ENCODE results near the gene UMAD1. TPM values are rescaled to one million over a fixed set of nuclear protein-coding genes. Genes with fewer than 3 reads are reported as not detected.

Gene UMAD1
- total and polyA plus RNA-seq, 2 of the 4 experiments (the other 2 are of a cell fraction), result 5.2 to 8.4 TPM

DNA sequence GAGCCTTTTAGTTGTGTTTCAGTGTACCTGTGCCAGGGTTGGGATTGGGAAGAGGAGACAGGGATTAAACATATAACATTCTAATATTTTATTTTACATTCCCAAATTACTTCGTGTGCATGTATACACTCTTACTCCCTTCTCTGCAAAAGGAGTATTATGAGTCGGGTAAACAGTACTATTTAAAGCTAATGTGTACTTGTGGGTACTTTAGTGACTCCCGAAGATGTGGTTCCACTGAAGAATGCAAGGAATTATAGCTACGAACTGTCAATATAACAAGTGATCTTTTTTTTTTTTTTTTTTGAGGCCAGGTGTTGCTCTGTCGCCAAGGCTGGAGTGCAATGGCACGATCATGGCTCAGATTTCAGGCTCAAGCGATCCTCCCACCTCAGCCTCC, 200.5 kb downstream of the UMAD1 start:
- dilution Hi-C loops (cut with HindIII; ENCODE audit: low sequenced_read_pairs, unreplicated experiment), result no loop called here
- no peak overlapping the region for H4K5ac ChIP-seq (ENCODE audit: low read depth, low read length)
- H2BK20ac ChIP-seq (ENCODE audit: low read depth, low read length), result no peak overlapping the region
- H3K27me3 ChIP-seq (ENCODE audit: control insufficient read depth, insufficient read depth, low read length), result no peaks in the 10 kb centered on the region
- H3K9me3 ChIP-seq (ENCODE audit: control insufficient read depth, insufficient read depth, low read length), result no peaks in the 10 kb centered on the region
- H2BK5ac ChIP-seq (ENCODE audit: low read depth, low read length, poor library complexity, severe bottlenecking), result no peak overlapping the region
- H2AFZ ChIP-seq (replicated peaks; ENCODE audit: low read length, poor library complexity), result no peak overlapping the region
- H3K23ac ChIP-seq (ENCODE audit: low read depth, low read length), result no peak overlapping the region
- WGBS, 2 experiments (ENCODE audit: extremely low coverage in 2 of 2, insufficient read length in 1 of 2), result no CpG with 5 or more reads among the region's 7 CpGs
- 0 out of 2 replicates have a peak, but pooled peaks cover 1% of the 10 kb centered on the region for H3K4me1 ChIP-seq (ENCODE audit: control insufficient read depth, insufficient read depth, low read length)
- DNase-seq (no peak), ATAC-seq (ENCODE audit: low read depth) (no peak)
- no peaks in the 10 kb centered on the region for H4K20me1 ChIP-seq (ENCODE audit: insufficient read depth, low read length)
- H4K91ac ChIP-seq (ENCODE audit: insufficient read depth, low read depth, low read length), result no peak overlapping the region
- H3K4me3 ChIP-seq (ENCODE audit: insufficient read depth, low read depth, low read length), result no peak overlapping the region
- H4K8ac ChIP-seq (ENCODE audit: low read depth in 2 of 2, low read length in 2 of 2), result no peak overlapping the region
- ChIA-PET CTCF (interaction anchor here (0.7 to 1.5 kb wide), 2 partner anchors 10 to 25 kb away, joined by 3 to 7 read pairs; no protein-coding TSS in a partner anchor), POLR2A (ENCODE audit: unreplicated experiment) (no interaction called here)
- H3K79me1 ChIP-seq (ENCODE audit: low read depth in 1 of 2, low read length in 2 of 2), result no peaks in the 10 kb centered on the region
- H2BK15ac ChIP-seq (ENCODE audit: low read depth, low read length), result no peak overlapping the region
- BruUV-seq (replicated peaks), result no TSS peak
- H3K4me2 ChIP-seq (ENCODE audit: low read depth, low read length), result no peak overlapping the region
- H3K56ac ChIP-seq (ENCODE audit: extremely low read depth, insufficient read depth, low read length), result no peak overlapping the region
- in situ Hi-C loops (cut with MboI; ENCODE audit: low sequenced_read_pairs), result no loop called here
- no peak overlapping the region for H2AK9ac ChIP-seq (replicated peaks; ENCODE audit: low read depth, low read length, poor library complexity)
- H3K4ac ChIP-seq (ENCODE audit: low read depth, low read length), result no peak overlapping the region
- H3K14ac ChIP-seq (replicated peaks; ENCODE audit: low read depth, low read length), result no peak overlapping the region
- H2AK5ac ChIP-seq (ENCODE audit: low read depth, low read length), result no peak overlapping the region
- H2BK120ac ChIP-seq (ENCODE audit: low read depth, low read length), result no peak overlapping the region
- intact Hi-C loops (cut with micrococcal nuclease), result no loop called here
- no peak overlapping the region for H3K27ac ChIP-seq (ENCODE audit: insufficient read depth, low read length)
- H3K9ac ChIP-seq (ENCODE audit: low read depth, low read length), result no peak overlapping the region
- TF ChIP-seq, protein P1, sequence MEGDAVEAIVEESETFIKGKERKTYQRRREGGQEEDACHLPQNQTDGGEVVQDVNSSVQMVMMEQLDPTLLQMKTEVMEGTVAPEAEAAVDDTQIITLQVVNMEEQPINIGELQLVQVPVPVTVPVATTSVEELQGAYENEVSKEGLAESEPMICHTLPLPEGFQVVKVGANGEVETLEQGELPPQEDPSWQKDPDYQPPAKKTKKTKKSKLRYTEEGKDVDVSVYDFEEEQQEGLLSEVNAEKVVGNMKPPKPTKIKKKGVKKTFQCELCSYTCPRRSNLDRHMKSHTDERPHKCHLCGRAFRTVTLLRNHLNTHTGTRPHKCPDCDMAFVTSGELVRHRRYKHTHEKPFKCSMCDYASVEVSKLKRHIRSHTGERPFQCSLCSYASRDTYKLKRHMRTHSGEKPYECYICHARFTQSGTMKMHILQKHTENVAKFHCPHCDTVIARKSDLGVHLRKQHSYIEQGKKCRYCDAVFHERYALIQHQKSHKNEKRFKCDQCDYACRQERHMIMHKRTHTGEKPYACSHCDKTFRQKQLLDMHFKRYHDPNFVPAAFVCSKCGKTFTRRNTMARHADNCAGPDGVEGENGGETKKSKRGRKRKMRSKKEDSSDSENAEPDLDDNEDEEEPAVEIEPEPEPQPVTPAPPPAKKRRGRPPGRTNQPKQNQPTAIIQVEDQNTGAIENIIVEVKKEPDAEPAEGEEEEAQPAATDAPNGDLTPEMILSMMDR (conservative IDR thresholded peaks at IDR 0.05; ENCODE audit: low read depth, low read length), result no peak
- TF ChIP-seq MAFK (IDR thresholded peaks at IDR 0.05; ENCODE audit: low read depth, low read length) (no peak), NFE2L2 (IDR thresholded peaks at IDR 0.05; ENCODE audit: low read depth, low read length) (no peak), POLR2A (IDR thresholded peaks at IDR 0.05; ENCODE audit: low read depth, low read length) (no peak)
- H3K18ac ChIP-seq (ENCODE audit: low read depth, low read length), result no peak overlapping the region
- no peaks in the 10 kb centered on the region for H3K36me3 ChIP-seq (ENCODE audit: control insufficient read depth, insufficient read depth, low read length)
- H3K9me1 ChIP-seq (ENCODE audit: insufficient read depth, low read length), result no peaks in the 10 kb centered on the region
